Chondrocyte (in vitro differentiated cells): Measurements from ENCODE around the gene ATP6V1F. TPM values are rescaled to one million over a fixed set of nuclear protein-coding genes. Genes with fewer than 3 reads are reported as not detected.

ENCODE experiments used
- DNase-seq: peaks from one replicate; pipeline ENCODE4 v3.0.0; 2021; ENCODE audit warnings: mixed read lengths, low spot score
- H3K27ac Mint-ChIP-seq: one replicate; pipeline ENCODE4 v1.8.0; 2021; ENCODE audit warnings: mild to moderate bottlenecking, moderate library complexity, mixed read lengths; ENCODE audit not compliant: unreplicated experiment
- H3K27me3 Mint-ChIP-seq: 2 replicates; pipeline ENCODE4 v1.8.0; 2021; ENCODE audit warnings: low read depth, mixed read lengths
- H3K36me3 Mint-ChIP-seq: 2 replicates; pipeline ENCODE4 v1.8.0; 2021; ENCODE audit warnings: low read depth, mixed read lengths
- H3K4me1 Mint-ChIP-seq: 2 replicates; pipeline ENCODE4 v1.8.0; 2021; ENCODE audit warnings: low read depth, mild to moderate bottlenecking, mixed read lengths
- H3K4me3 Mint-ChIP-seq: one replicate; pipeline ENCODE4 v1.8.0; 2021; ENCODE audit warnings: mild to moderate bottlenecking, moderate library complexity, mixed read lengths; ENCODE audit not compliant: unreplicated experiment
- H3K9me3 Mint-ChIP-seq: 2 replicates; pipeline ENCODE4 v1.8.0; 2021; ENCODE audit warnings: low read depth, mixed read lengths
- CTCF ChIP-seq: fragments of 200-600 bp; sonication (generic); IDR thresholded peaks from 2 replicates; pipeline ENCODE4 v1.5.0; 2021; ENCODE audit warnings: antibody characterized with exemption, mild to moderate bottlenecking, moderate library complexity
- total RNA-seq: library from RNA; stranded (reverse); gene quantifications from 3 replicates; pipeline ENCODE4 v1.2.1, GENCODE V29; 2021

The ATP6V1F gene
- total RNA-seq, 1 donor from 2014 or later, result 154 TPM

- Mint-ChIP-seq H3K4me1 (peaks cover 2% of the 10 kb centered on the region), H3K27me3 (peaks cover 2% of the 10 kb centered on the region), H3K4me3 (no peak overlapping the region), H3K27ac (no peak overlapping the region), H3K36me3 (no peaks in the 10 kb centered on the region), H3K9me3 (no peaks in the 10 kb centered on the region)
- peak; percentile 90 for DNase-seq
- TF ChIP-seq CTCF, result peak; percentile 87
These were observed 17.5 kb downstream of the ATP6V1F start for GRCh38 chr7:128879939-128880746.

- DNase-seq, result peak; percentile 61
- H3K4me3 Mint-ChIP-seq, result no peak overlapping the region
- peaks cover 2% of the 10 kb centered on the region for H3K27me3 Mint-ChIP-seq
- no peak overlapping the region for H3K27ac Mint-ChIP-seq
- no peak for TF ChIP-seq CTCF
- H3K4me1 Mint-ChIP-seq, result peaks cover 2% of the 10 kb centered on the region
- H3K9me3 Mint-ChIP-seq, result no peaks in the 10 kb centered on the region
- no peaks in the 10 kb centered on the region for H3K36me3 Mint-ChIP-seq
These were observed 18.3 kb downstream of the ATP6V1F start for GRCh38 chr7:128880791-128881457.

GRCh38 chr7:128881458-128882125 lies 18.9 kb downstream of the ATP6V1F start:
- Mint-ChIP-seq H3K4me3 (no peak overlapping the region), H3K4me1 (peaks cover 2% of the 10 kb centered on the region), H3K9me3 (no peaks in the 10 kb centered on the region), H3K27me3 (peaks cover 2% of the 10 kb centered on the region), H3K27ac (no peak overlapping the region), H3K36me3 (no peaks in the 10 kb centered on the region)
- peak; percentile 79 for DNase-seq
- no peak for TF ChIP-seq CTCF

- Mint-ChIP-seq H3K27me3 (peaks cover 2% of the 10 kb centered on the region), H3K4me1 (peaks cover 2% of the 10 kb centered on the region), H3K36me3 (no peaks in the 10 kb centered on the region), H3K9me3 (no peaks in the 10 kb centered on the region), H3K4me3 (no peak overlapping the region), H3K27ac (no peak overlapping the region)
- DNase-seq, result peak; percentile 17
- TF ChIP-seq CTCF, result no peak
These were observed 19.5 kb downstream of the ATP6V1F start for GRCh38 chr7:128882134-128882533.
